Neural cell (in vitro differentiated cells): Measurements from ENCODE around the gene RAD51C. TPM values are rescaled to one million over a fixed set of nuclear protein-coding genes. Genes with fewer than 3 reads are reported as not detected.
"Not testable (repeated sequence)": the region's sequence is repeated elsewhere in the genome, so short reads cannot be mapped to it uniquely, and the experiment has no call there.

Source experiments
- H2AFZ ChIP-seq: fragments of 200-600, 300-800 bp; sonication (generic), shearing (Covaris generic); 2 replicates; pipeline ENCODE4 v1.6.0; 2014; ENCODE audit warnings: low read depth, mild to moderate bottlenecking, antibody characterized with exemption, low read length, moderate library complexity
- H3F3A ChIP-seq: fragments of 200-600 bp; shearing (Covaris generic); 2 replicates; pipeline ENCODE4 v1.6.1; 2016; ENCODE audit warnings: mild to moderate bottlenecking, moderate library complexity, mixed read lengths, antibody characterized with exemption, low read length; ENCODE audit not compliant: insufficient read depth, poor library complexity, severe bottlenecking
- H3K27ac ChIP-seq: fragments of 200-600, 300-800 bp; sonication (generic), shearing (Covaris generic); 2 replicates; pipeline ENCODE4 v1.5.1; 2014; ENCODE audit warnings: mild to moderate bottlenecking, low read length, moderate library complexity
- H3K27me3 ChIP-seq: fragments of 300-800, 200-600 bp; sonication (generic), shearing (Covaris generic); 2 replicates; pipeline ENCODE4 v1.6.0; 2014; ENCODE audit warnings: mild to moderate bottlenecking, low read depth, low read length, moderate library complexity; ENCODE audit not compliant: insufficient read depth
- H3K36me3 ChIP-seq: fragments of 300-800, 200-600 bp; sonication (generic), shearing (Covaris generic); 2 replicates; pipeline ENCODE4 v1.5.1; 2014; ENCODE audit warnings: mild to moderate bottlenecking, antibody characterized with exemption, low read length, moderate library complexity; ENCODE audit not compliant: insufficient read depth
- H3K4me2 ChIP-seq: fragments of 300-800, 200-600 bp; sonication (generic), shearing (Covaris generic); 2 replicates; pipeline ENCODE4 v1.6.0; 2014; ENCODE audit warnings: mild to moderate bottlenecking, low read length
- H3K4me3 ChIP-seq: fragments of 300-800, 200-600 bp; sonication (generic), shearing (Covaris generic); 2 replicates; pipeline ENCODE4 v1.5.1; 2014; ENCODE audit warnings: mild to moderate bottlenecking, low read length, moderate library complexity
- H3K79me2 ChIP-seq: fragments of 200-600 bp; shearing (Covaris generic); replicated peaks from 2 replicates; pipeline ENCODE4 v1.6.0; 2014; ENCODE audit warnings: mild to moderate bottlenecking, low read length, moderate library complexity; ENCODE audit not compliant: insufficient read depth
- H3K9ac ChIP-seq: fragments of 300-800, 200-600 bp; sonication (generic), shearing (Covaris generic); 2 replicates; pipeline ENCODE4 v1.6.1; 2016; ENCODE audit warnings: mild to moderate bottlenecking, low read length, mixed read lengths
- H3K9me2 ChIP-seq: fragments of 200-600 bp; shearing (Covaris generic); 2 replicates; pipeline ENCODE4 v1.6.1; 2016; ENCODE audit warnings: mild to moderate bottlenecking, low read length, mixed read lengths; ENCODE audit not compliant: insufficient read depth
- H3K9me3 ChIP-seq: fragments of 200-600, 300-800 bp; sonication (generic), shearing (Covaris generic); 2 replicates; pipeline ENCODE4 v1.6.1; 2016; ENCODE audit warnings: mild to moderate bottlenecking, mixed run types, low read length, moderate library complexity, mixed read lengths
- H4K20me1 ChIP-seq: fragments of 200-600 bp; shearing (Covaris generic); 2 replicates; pipeline ENCODE4 v1.6.1; 2016; ENCODE audit warnings: mild to moderate bottlenecking, mixed run types; ENCODE audit not compliant: insufficient read depth
- EP300 ChIP-seq: fragments of 450-650 bp; conservative IDR thresholded peaks from 2 replicates; pipeline ENCODE4 v1.6.1; 2014; ENCODE audit warnings: antibody characterized with exemption, mild to moderate bottlenecking, moderate library complexity; ENCODE audit not compliant: poor library complexity, severe bottlenecking
- EZH2 ChIP-seq: fragments of 200-600, 300-800 bp; shearing (Covaris generic), sonication (generic); IDR thresholded peaks from 2 replicates; pipeline ENCODE4 v1.6.1; 2014; ENCODE audit warnings: antibody characterized with exemption, low read length, borderline replicate concordance, mild to moderate bottlenecking; ENCODE audit not compliant: insufficient read depth, poor library complexity, severe bottlenecking
- MXI1 ChIP-seq: fragments of 450-650 bp; conservative IDR thresholded peaks from 2 replicates; pipeline ENCODE4 v1.6.1; 2014; ENCODE audit warnings: antibody characterized with exemption, mild to moderate bottlenecking; ENCODE audit not compliant: poor library complexity, severe bottlenecking
- POLR2AphosphoS5 ChIP-seq: IDR thresholded peaks from 2 replicates; pipeline ENCODE4 v1.6.1; 2012
- RAD21 ChIP-seq: fragments of 450-650 bp; conservative IDR thresholded peaks from 2 replicates; pipeline ENCODE4 v1.6.1; 2014; ENCODE audit warnings: antibody characterized with exemption, mild to moderate bottlenecking, moderate library complexity
- REST ChIP-seq: IDR thresholded peaks from 2 replicates; pipeline ENCODE4 v1.6.1; 2012; ENCODE audit warnings: borderline replicate concordance
- SMC3 ChIP-seq: fragments of 450-650 bp; conservative IDR thresholded peaks from 2 replicates; pipeline ENCODE4 v1.6.1; 2014; ENCODE audit warnings: antibody characterized with exemption, mild to moderate bottlenecking, moderate library complexity; ENCODE audit not compliant: poor library complexity
- TAF1 ChIP-seq: IDR thresholded peaks from 2 replicates; pipeline ENCODE4 v1.6.1; 2012; ENCODE audit warnings: low read depth
- polyA plus RNA-seq: library from polyadenylated mRNA; depleted of rRNA; stranded (reverse); fragments of >200 nt; gene quantifications from 2 replicates; pipeline ENCODE4 v1.2.3, GENCODE V29; 2014
- TF ChIP-seq, protein P1 (sequence below): fragments of 450-650 bp; IDR thresholded peaks from 2 replicates; pipeline ENCODE4 v1.5.1; 2014; ENCODE audit warnings: antibody characterized with exemption, mild to moderate bottlenecking, moderate library complexity; ENCODE audit not compliant: poor library complexity, severe bottlenecking

RAD51C gene
- polyA plus RNA-seq, 1 donor from 2014 or later = 25.1 TPM

GRCh38 chr17:58686980-58687379 lies 5.4 kb upstream of the RAD51C start:
- Histone ChIP-seq H3K9ac (no peak overlapping the region), H3K27me3 (no peaks in the 10 kb centered on the region), H3K36me3 (no peaks in the 10 kb centered on the region), H3K9me3 (no peaks in the 10 kb centered on the region), H2AFZ (no peak overlapping the region), H4K20me1 (no peaks in the 10 kb centered on the region), H3K9me2 (no peaks in the 10 kb centered on the region), H3K79me2 (no peaks in the 10 kb centered on the region), H3K4me2 (no peak overlapping the region), H3K4me3 (no peak overlapping the region), H3F3A (no peaks in the 10 kb centered on the region), H3K27ac (no peak overlapping the region)
- TF ChIP-seq SMC3 = no peak
- TF ChIP-seq MXI1 = no peak
- TF ChIP-seq EZH2 = no peak
- no peak for TF ChIP-seq EP300
- TF ChIP-seq, protein P1, sequence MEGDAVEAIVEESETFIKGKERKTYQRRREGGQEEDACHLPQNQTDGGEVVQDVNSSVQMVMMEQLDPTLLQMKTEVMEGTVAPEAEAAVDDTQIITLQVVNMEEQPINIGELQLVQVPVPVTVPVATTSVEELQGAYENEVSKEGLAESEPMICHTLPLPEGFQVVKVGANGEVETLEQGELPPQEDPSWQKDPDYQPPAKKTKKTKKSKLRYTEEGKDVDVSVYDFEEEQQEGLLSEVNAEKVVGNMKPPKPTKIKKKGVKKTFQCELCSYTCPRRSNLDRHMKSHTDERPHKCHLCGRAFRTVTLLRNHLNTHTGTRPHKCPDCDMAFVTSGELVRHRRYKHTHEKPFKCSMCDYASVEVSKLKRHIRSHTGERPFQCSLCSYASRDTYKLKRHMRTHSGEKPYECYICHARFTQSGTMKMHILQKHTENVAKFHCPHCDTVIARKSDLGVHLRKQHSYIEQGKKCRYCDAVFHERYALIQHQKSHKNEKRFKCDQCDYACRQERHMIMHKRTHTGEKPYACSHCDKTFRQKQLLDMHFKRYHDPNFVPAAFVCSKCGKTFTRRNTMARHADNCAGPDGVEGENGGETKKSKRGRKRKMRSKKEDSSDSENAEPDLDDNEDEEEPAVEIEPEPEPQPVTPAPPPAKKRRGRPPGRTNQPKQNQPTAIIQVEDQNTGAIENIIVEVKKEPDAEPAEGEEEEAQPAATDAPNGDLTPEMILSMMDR = no peak
- no peak for TF ChIP-seq RAD21
- no peak for TF ChIP-seq TAF1
- TF ChIP-seq REST = no peak
- TF ChIP-seq POLR2AphosphoS5 = no peak

DNA sequence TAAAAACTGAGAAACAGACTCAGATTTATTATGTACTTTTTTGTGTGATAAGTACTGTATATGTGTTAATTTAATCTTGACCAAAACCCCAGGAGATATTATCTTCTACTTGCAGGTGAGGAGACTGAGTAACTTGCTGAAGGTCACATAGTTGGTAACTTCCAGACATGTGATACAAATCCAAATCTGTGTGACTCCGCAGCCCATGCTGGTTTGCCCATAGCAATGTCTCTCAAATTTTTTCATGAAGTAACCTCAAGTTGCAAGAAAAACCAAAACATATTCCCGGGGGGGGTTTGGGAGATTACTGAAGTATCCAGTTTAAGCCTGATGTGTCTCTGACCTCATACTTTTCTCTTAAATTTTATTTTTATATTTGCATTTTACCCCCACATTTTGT lies 3.9 kb upstream of the RAD51C start:
- Histone ChIP-seq H3K79me2 (no peaks in the 10 kb centered on the region), H3K4me2 (no peak overlapping the region), H3K27ac (no peak overlapping the region), H3K36me3 (no peaks in the 10 kb centered on the region), H3K9me3 (no peaks in the 10 kb centered on the region), H3F3A (no peaks in the 10 kb centered on the region), H4K20me1 (no peaks in the 10 kb centered on the region), H3K9ac (no peak overlapping the region), H2AFZ (no peak overlapping the region), H3K27me3 (no peaks in the 10 kb centered on the region), H3K9me2 (no peaks in the 10 kb centered on the region), H3K4me3 (no peak overlapping the region)
- TF ChIP-seq, protein P1 = no peak
- no peak for TF ChIP-seq MXI1
- no peak for TF ChIP-seq SMC3
- TF ChIP-seq TAF1 = no peak
- TF ChIP-seq POLR2AphosphoS5 = no peak
- no peak for TF ChIP-seq EP300
- TF ChIP-seq REST = no peak
- TF ChIP-seq RAD21 = no peak

DNA sequence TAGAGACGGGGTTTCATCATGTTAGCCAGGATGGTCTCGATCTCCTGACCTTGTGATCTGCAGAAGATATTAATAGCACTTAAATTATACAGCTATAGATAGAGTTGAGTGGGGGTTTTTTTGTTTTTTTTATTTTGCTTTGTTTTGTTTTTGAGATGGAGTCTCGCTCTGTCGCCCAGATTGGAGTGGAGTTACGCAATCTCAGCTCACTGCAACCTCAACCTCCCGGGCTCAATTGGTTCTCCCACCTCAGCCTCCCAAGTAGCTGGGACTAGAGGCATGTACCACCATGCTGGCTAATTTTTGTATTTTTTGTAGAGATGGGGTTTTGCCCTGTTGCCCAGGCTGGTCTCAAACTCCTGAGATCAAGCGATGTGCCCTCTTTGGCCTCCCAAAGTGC lies 2.4 kb upstream of the RAD51C start:
- H3K9me2 ChIP-seq, H3K4me2 ChIP-seq: not testable (repeated sequence)

More for the DNA sequence above, 2.4 kb upstream of the RAD51C start:
- H3F3A ChIP-seq, H3K27ac ChIP-seq, H3K9me3 ChIP-seq, H3K79me2 ChIP-seq, H3K36me3 ChIP-seq, H2AFZ ChIP-seq, H3K27me3 ChIP-seq, H4K20me1 ChIP-seq, H3K9ac ChIP-seq, H3K4me3 ChIP-seq: not testable (repeated sequence)
